Measurements from ENCODE around the gene SH3RF3.
"Not testable (repeated sequence)": the region's sequence is repeated elsewhere in the genome, so short reads cannot be mapped to it uniquely, and the experiment has no call there.

Gene SH3RF3

GRCh38 chr2:109098251-109098920 is 30.6 kb upstream of the SH3RF3 start:
- no peak for TF ChIP-seq CTCF (conservative IDR thresholded peaks at IDR 0.05; ENCODE audit: low read depth, low read length)
- peak; percentile 60 for DNase-seq (ENCODE audit: low read depth)
- no peak overlapping the region for H3K4me3 ChIP-seq (ENCODE audit: low read depth, low read length)

GRCh38 chr2:109098921-109099273 is 30.1 kb upstream of the SH3RF3 start:
- TF ChIP-seq CTCF (conservative IDR thresholded peaks at IDR 0.05; ENCODE audit: low read depth, low read length): no peak
- no peak for DNase-seq (ENCODE audit: low read depth)
- H3K4me3 ChIP-seq (ENCODE audit: low read depth, low read length): no peak overlapping the region

GRCh38 chr2:109102588-109103233 is 26.3 kb upstream of the SH3RF3 start:
- TF ChIP-seq CTCF (conservative IDR thresholded peaks at IDR 0.05; ENCODE audit: low read depth, low read length): peak; percentile 38
- no peak overlapping the region for H3K4me3 ChIP-seq (ENCODE audit: low read depth, low read length)
- peak; percentile 23 for DNase-seq (ENCODE audit: low read depth)

GRCh38 chr2:109105113-109105512 is 23.9 kb upstream of the SH3RF3 start:
- no peak for DNase-seq (ENCODE audit: low read depth)

GRCh38 chr2:109108740-109109139 is 20.3 kb upstream of the SH3RF3 start:
- no peak overlapping the region for H3K4me3 ChIP-seq (ENCODE audit: low read depth, low read length)
- DNase-seq (ENCODE audit: low read depth): no peak
- no peak for TF ChIP-seq CTCF (conservative IDR thresholded peaks at IDR 0.05; ENCODE audit: low read depth, low read length)

More at GRCh38 chr2:109105113-109105512, 23.9 kb upstream of the SH3RF3 start:
- TF ChIP-seq CTCF (conservative IDR thresholded peaks at IDR 0.05; ENCODE audit: low read depth, low read length): no peak
- H3K4me3 ChIP-seq (ENCODE audit: low read depth, low read length): no peak overlapping the region

GRCh38 chr2:109109342-109109741 is 19.7 kb upstream of the SH3RF3 start:
- no peak overlapping the region for H3K4me3 ChIP-seq (ENCODE audit: low read depth, low read length)
- DNase-seq (ENCODE audit: low read depth): no peak
- TF ChIP-seq CTCF (conservative IDR thresholded peaks at IDR 0.05; ENCODE audit: low read depth, low read length): no peak

- TF ChIP-seq CTCF (conservative IDR thresholded peaks at IDR 0.05; ENCODE audit: low read depth, low read length): no peak
- DNase-seq (ENCODE audit: low read depth): no peak
- H3K4me3 ChIP-seq (ENCODE audit: low read depth, low read length): no peak overlapping the region
Measured at GRCh38 chr2:109110170-109110569, 18.8 kb upstream of the SH3RF3 start.

- DNase-seq (ENCODE audit: low read depth); H3K4me3 ChIP-seq (ENCODE audit: low read depth, low read length): not testable (repeated sequence)
Measured at GRCh38 chr2:109117181-109117580, 11.8 kb upstream of the SH3RF3 start.
